Epithelial cell of esophagus (primary cell): Measurements from ENCODE around the gene TMC8.
A peak's percentile ranks its signal among the peaks of the same experiment; 100 is the strongest.

Source experiments
- DNase-seq: peaks from one replicate; pipeline ENCODE4 v3.0.0; 2010; ENCODE audit warnings: low read depth
- H3K4me3 ChIP-seq: 2 replicates; pipeline ENCODE4 v1.5.1; 2011; ENCODE audit warnings: mild to moderate bottlenecking, low read length, control low read depth
- CTCF ChIP-seq: IDR thresholded peaks from 2 replicates; pipeline ENCODE4 v1.5.1; 2011; ENCODE audit warnings: low read depth, mild to moderate bottlenecking, low read length, control low read depth, inconsistent platforms; ENCODE audit not compliant: insufficient read depth; ENCODE audit errors: missing control alignments

TMC8 gene

GRCh38 chr17:78144147-78144719 is 13.7 kb downstream of the TMC8 start:
- peak; percentile 51 for DNase-seq
- TF ChIP-seq CTCF, result no peak
- no peak overlapping the region for H3K4me3 ChIP-seq

GRCh38 chr17:78144736-78145641 is 14.4 kb downstream of the TMC8 start:
- DNase-seq, result no peak
- no peak overlapping the region for H3K4me3 ChIP-seq
- TF ChIP-seq CTCF, result no peak

- H3K4me3 ChIP-seq, result no peak overlapping the region
- DNase-seq, result no peak
- no peak for TF ChIP-seq CTCF
Observed at GRCh38 chr17:78146471-78146869, 15.9 kb downstream of the TMC8 start.

- no peak for TF ChIP-seq CTCF
- no peak overlapping the region for H3K4me3 ChIP-seq
- no peak for DNase-seq
Observed at GRCh38 chr17:78146881-78147280, 16.3 kb downstream of the TMC8 start.

GRCh38 chr17:78147315-78147998 is 16.9 kb downstream of the TMC8 start:
- H3K4me3 ChIP-seq, result no peak overlapping the region
- no peak for TF ChIP-seq CTCF
- DNase-seq, result peak; percentile 33

- no peak for TF ChIP-seq CTCF
- no peak for DNase-seq
Observed at GRCh38 chr17:78148286-78149016, 17.9 kb downstream of the TMC8 start.

More at GRCh38 chr17:78148286-78149016, 17.9 kb downstream of the TMC8 start:
- no peak overlapping the region for H3K4me3 ChIP-seq
